Measurements from ENCODE around the gene NEURL1.

The NEURL1 gene

DNA sequence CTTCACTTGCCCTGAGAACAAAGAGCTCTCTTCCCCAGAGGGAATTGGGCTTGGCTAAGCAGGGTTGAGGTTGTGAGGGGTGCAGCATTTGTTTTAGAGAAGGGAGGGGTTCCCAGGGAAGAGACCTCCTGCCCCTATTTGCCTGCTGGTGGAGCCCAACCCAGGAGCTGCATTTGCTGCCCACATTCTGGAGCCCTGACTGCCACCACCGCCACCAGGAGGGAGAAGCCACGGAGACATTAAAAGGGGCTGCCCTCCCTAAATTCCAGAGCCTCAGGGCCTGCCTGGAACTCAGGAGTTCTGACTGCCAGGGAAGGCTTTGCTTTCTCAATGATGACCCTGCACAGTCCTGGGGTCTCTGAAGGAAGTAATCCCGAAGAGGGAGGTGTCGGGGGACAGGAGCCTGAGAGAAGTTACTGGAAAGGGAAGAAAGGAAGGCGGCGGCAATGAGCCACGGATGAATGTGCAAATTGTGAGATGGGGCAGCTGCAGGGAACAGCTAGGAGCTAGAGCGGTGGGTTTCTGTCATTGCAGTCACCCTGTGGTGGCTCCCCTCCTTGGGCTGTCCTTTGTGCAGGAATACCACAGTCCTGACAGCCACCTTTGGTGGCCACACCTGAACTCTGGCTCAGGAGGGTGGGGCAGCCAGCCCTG, 51.3 kb downstream of the NEURL1 start:
- Histone ChIP-seq H3K4ac (ENCODE audit: low read length) (no peak overlapping the region), H2BK5ac (ENCODE audit: low read length) (no peak overlapping the region), H3K14ac (ENCODE audit: low read length) (no peak overlapping the region), H2BK12ac (ENCODE audit: low read length) (no peak overlapping the region), H2AK5ac (ENCODE audit: low read depth, low read length) (no peak overlapping the region), H3K9me3 (replicated peaks in 1 of 2; ENCODE audit: control insufficient read depth in 2 of 2, insufficient read depth in 1 of 2, low read depth in 1 of 2, low read length in 2 of 2) (no peaks in the 10 kb centered on the region), H3K9ac (ENCODE audit: low read depth, low read length, poor library complexity) (no peak overlapping the region), H2BK15ac (ENCODE audit: low read length) (no peak overlapping the region), H3K4me2 (ENCODE audit: insufficient read depth, low read length, poor library complexity, severe bottlenecking) (no peak overlapping the region), H3K4me1 (ENCODE audit: control insufficient read depth in 2 of 2, insufficient read depth in 1 of 2, low read depth in 1 of 2, low read length in 2 of 2) (peaks cover 4 to 12% of the 10 kb centered on the region in 2 donors), H2BK120ac (ENCODE audit: low read depth, low read length) (no peak overlapping the region), H3K23ac (ENCODE audit: low read depth, low read length, poor library complexity) (no peak overlapping the region), H2AFZ (ENCODE audit: low read length) (no peak overlapping the region), H3K4me3 (ENCODE audit: low read length in 2 of 2) (no peak overlapping the region), H3K27me3 (ENCODE audit: control insufficient read depth in 3 of 3, insufficient read depth in 3 of 3, low read depth in 1 of 3, low read length in 3 of 3) (peaks cover 0 to 22% (median 0%) of the 10 kb centered on the region in 3 experiments), H3K27ac (replicated peaks; ENCODE audit: low read length) (no peak overlapping the region), H3K36me3 (replicated peaks in 1 of 2; ENCODE audit: control insufficient read depth in 2 of 2, insufficient read depth in 2 of 2, low read length in 2 of 2) (no peaks in the 10 kb centered on the region), H3K79me1 (ENCODE audit: low read depth, low read length) (no peaks in the 10 kb centered on the region), H4K8ac (ENCODE audit: low read depth, low read length) (no peak overlapping the region), H4K91ac (ENCODE audit: low read depth, low read length, poor library complexity) (no peak overlapping the region), H3K18ac (ENCODE audit: low read length) (no peak overlapping the region)
- no peak for DNase-seq (ENCODE audit: low spot score)
- WGBS, 2 donors (ENCODE audit: extremely low coverage in 2 of 2, insufficient read length in 2 of 2, insufficient replicate concordance in 1 of 2), result no CpG with 5 or more reads among the region's 8 CpGs

DNA sequence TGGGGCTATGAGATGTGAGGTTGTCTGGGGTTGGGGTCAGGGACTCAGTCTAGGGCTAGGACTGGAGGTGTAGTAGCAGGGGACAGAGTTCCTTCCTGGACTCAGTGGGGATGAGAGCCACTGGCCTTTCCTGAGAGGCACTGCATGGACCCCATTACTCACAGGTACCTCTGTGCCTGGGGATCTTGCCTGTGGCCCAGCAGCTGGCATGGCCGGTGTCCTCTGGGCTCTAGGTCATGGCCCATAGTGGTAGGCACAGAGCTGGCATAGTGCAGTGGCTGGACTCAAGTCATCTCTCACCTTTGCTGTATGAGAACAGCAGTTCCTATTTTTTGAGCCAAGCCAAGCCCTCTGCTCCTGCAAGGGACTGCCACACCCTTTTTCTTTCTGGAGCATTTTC, 51.9 kb downstream of the NEURL1 start:
- no peak for DNase-seq (ENCODE audit: low spot score)
- Histone ChIP-seq H3K4ac (ENCODE audit: low read length) (no peak overlapping the region), H2BK15ac (ENCODE audit: low read length) (no peak overlapping the region), H3K4me2 (ENCODE audit: insufficient read depth, low read length, poor library complexity, severe bottlenecking) (no peak overlapping the region), H3K23ac (ENCODE audit: low read depth, low read length, poor library complexity) (no peak overlapping the region), H3K14ac (ENCODE audit: low read length) (no peak overlapping the region), H2BK5ac (ENCODE audit: low read length) (no peak overlapping the region), H3K18ac (ENCODE audit: low read length) (no peak overlapping the region), H2AK5ac (ENCODE audit: low read depth, low read length) (peak overlapping the region; percentile 1), H3K4me3 (ENCODE audit: low read length in 2 of 2) (no peak overlapping the region), H3K4me1 (ENCODE audit: control insufficient read depth in 2 of 2, insufficient read depth in 1 of 2, low read depth in 1 of 2, low read length in 2 of 2) (peaks cover 4 to 12% of the 10 kb centered on the region in 2 donors), H3K27me3 (ENCODE audit: control insufficient read depth in 3 of 3, insufficient read depth in 3 of 3, low read depth in 1 of 3, low read length in 3 of 3) (peaks cover 0 to 22% (median 0%) of the 10 kb centered on the region in 3 experiments), H2AFZ (ENCODE audit: low read length) (no peak overlapping the region), H2BK12ac (ENCODE audit: low read length) (no peak overlapping the region), H3K9me3 (replicated peaks in 1 of 2; ENCODE audit: control insufficient read depth in 2 of 2, insufficient read depth in 1 of 2, low read depth in 1 of 2, low read length in 2 of 2) (no peaks in the 10 kb centered on the region), H3K79me1 (ENCODE audit: low read depth, low read length) (no peaks in the 10 kb centered on the region), H4K8ac (ENCODE audit: low read depth, low read length) (no peak overlapping the region), H4K91ac (ENCODE audit: low read depth, low read length, poor library complexity) (no peak overlapping the region), H2BK120ac (ENCODE audit: low read depth, low read length) (no peak overlapping the region), H3K9ac (ENCODE audit: low read depth, low read length, poor library complexity) (no peak overlapping the region), H3K36me3 (replicated peaks in 1 of 2; ENCODE audit: control insufficient read depth in 2 of 2, insufficient read depth in 2 of 2, low read length in 2 of 2) (no peaks in the 10 kb centered on the region), H3K27ac (replicated peaks; ENCODE audit: low read length) (no peak overlapping the region)
- WGBS, 2 donors (ENCODE audit: extremely low coverage in 2 of 2, insufficient read length in 2 of 2, insufficient replicate concordance in 1 of 2), result no CpG with 5 or more reads among the region's 1 CpG

DNA sequence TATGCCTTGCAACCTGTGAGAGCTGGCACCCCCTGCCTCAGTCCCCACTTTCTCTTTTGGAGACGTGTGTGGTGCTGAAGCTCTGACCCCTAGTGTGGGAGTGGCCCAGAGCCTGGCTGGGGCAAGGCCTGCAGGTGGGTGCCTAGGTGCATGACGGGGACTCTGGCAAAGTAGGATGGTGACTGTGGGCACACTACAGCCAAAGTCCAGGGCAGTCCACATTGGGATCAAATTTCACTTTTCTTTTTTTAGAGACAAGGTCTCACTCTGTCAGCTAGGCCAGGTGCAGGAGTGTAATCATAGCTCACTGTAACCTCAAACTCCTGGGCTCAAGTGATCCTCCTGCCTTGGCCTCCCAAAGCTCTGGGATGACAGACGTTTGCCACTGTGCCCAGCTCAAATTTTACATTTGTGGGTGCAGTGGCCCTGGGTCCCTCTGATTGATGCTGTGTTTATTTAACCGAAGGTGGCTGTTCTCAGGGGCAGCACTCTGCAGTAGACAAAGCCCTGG, 52.3 kb downstream of the NEURL1 start:
- no peak overlapping the region for H2AFZ ChIP-seq (ENCODE audit: low read length)
- H4K91ac ChIP-seq (ENCODE audit: low read depth, low read length, poor library complexity), result peak overlapping the region; percentile 33
- no peak overlapping the region for H3K18ac ChIP-seq (ENCODE audit: low read length)
- no CpG with 5 or more reads among the region's 4 CpGs for WGBS, 2 donors (ENCODE audit: extremely low coverage in 2 of 2, insufficient read length in 2 of 2, insufficient replicate concordance in 1 of 2)
- H3K9ac ChIP-seq (ENCODE audit: low read depth, low read length, poor library complexity), result no peak overlapping the region
- no peak overlapping the region for H3K14ac ChIP-seq (ENCODE audit: low read length)
- no peak overlapping the region for H2BK12ac ChIP-seq (ENCODE audit: low read length)
- H2BK5ac ChIP-seq (ENCODE audit: low read length), result no peak overlapping the region
- no peak overlapping the region for H4K8ac ChIP-seq (ENCODE audit: low read depth, low read length)
- H3K4me3 ChIP-seq (ENCODE audit: low read length in 2 of 2), result no peak overlapping the region
- peaks cover 0 to 22% (median 0%) of the 10 kb centered on the region in 3 experiments for H3K27me3 ChIP-seq (ENCODE audit: control insufficient read depth in 3 of 3, insufficient read depth in 3 of 3, low read depth in 1 of 3, low read length in 3 of 3)
- H3K23ac ChIP-seq (ENCODE audit: low read depth, low read length, poor library complexity), result no peak overlapping the region
- no peak overlapping the region for H3K4ac ChIP-seq (ENCODE audit: low read length)
- no peaks in the 10 kb centered on the region for H3K9me3 ChIP-seq (replicated peaks in 1 of 2; ENCODE audit: control insufficient read depth in 2 of 2, insufficient read depth in 1 of 2, low read depth in 1 of 2, low read length in 2 of 2)
- no peak overlapping the region for H3K4me2 ChIP-seq (ENCODE audit: insufficient read depth, low read length, poor library complexity, severe bottlenecking)
- H2BK15ac ChIP-seq (ENCODE audit: low read length), result no peak overlapping the region
- H3K4me1 ChIP-seq (ENCODE audit: control insufficient read depth in 2 of 2, insufficient read depth in 1 of 2, low read depth in 1 of 2, low read length in 2 of 2), result peaks cover 4 to 12% of the 10 kb centered on the region in 2 donors
- no peaks in the 10 kb centered on the region for H3K79me1 ChIP-seq (ENCODE audit: low read depth, low read length)
- no peak for DNase-seq (ENCODE audit: low spot score)
- H3K27ac ChIP-seq (replicated peaks; ENCODE audit: low read length), result no peak overlapping the region
- no peaks in the 10 kb centered on the region for H3K36me3 ChIP-seq (replicated peaks in 1 of 2; ENCODE audit: control insufficient read depth in 2 of 2, insufficient read depth in 2 of 2, low read length in 2 of 2)
- H2BK120ac ChIP-seq (ENCODE audit: low read depth, low read length), result no peak overlapping the region
- peak overlapping the region; percentile 1 for H2AK5ac ChIP-seq (ENCODE audit: low read depth, low read length)

DNA sequence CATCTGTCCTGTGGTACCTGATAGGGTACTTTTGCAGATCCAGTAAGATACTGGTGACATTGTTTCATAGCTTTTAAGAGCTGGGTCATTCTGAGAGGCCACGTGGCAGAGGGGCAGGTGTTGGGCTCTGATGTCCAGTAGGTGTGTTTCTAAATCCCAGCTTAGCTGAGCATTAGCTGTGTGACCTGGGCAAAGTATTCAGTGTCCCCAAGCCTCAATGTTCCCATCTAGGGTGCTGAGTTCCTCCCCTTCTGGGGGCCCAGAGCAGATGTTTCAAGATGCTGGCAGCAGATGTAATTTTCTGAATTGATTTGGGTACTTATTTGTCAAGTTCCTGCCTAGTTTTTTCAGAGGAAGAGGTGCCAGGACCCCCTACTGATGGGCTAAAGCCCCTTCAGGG, 52.9 kb downstream of the NEURL1 start:
- no peak overlapping the region for H2AFZ ChIP-seq (ENCODE audit: low read length)
- H3K27ac ChIP-seq (replicated peaks; ENCODE audit: low read length), result no peak overlapping the region
- H2BK12ac ChIP-seq (ENCODE audit: low read length), result no peak overlapping the region
- H3K4me1 ChIP-seq (ENCODE audit: control insufficient read depth in 2 of 2, insufficient read depth in 1 of 2, low read depth in 1 of 2, low read length in 2 of 2), result peaks cover 4 to 12% of the 10 kb centered on the region in 2 donors
- no peak overlapping the region for H3K18ac ChIP-seq (ENCODE audit: low read length)
- no peak overlapping the region for H3K23ac ChIP-seq (ENCODE audit: low read depth, low read length, poor library complexity)
- no peak overlapping the region for H2AK5ac ChIP-seq (ENCODE audit: low read depth, low read length)
- H4K91ac ChIP-seq (ENCODE audit: low read depth, low read length, poor library complexity), result no peak overlapping the region
- no peak overlapping the region for H3K4ac ChIP-seq (ENCODE audit: low read length)
- H3K9ac ChIP-seq (ENCODE audit: low read depth, low read length, poor library complexity), result no peak overlapping the region
- no peak overlapping the region for H2BK5ac ChIP-seq (ENCODE audit: low read length)
- no peaks in the 10 kb centered on the region for H3K36me3 ChIP-seq (replicated peaks in 1 of 2; ENCODE audit: control insufficient read depth in 2 of 2, insufficient read depth in 2 of 2, low read length in 2 of 2)
- H2BK120ac ChIP-seq (ENCODE audit: low read depth, low read length), result no peak overlapping the region
- DNase-seq (ENCODE audit: low spot score), result no peak
- H3K14ac ChIP-seq (ENCODE audit: low read length), result no peak overlapping the region
- no peak overlapping the region for H2BK15ac ChIP-seq (ENCODE audit: low read length)
- H3K79me1 ChIP-seq (ENCODE audit: low read depth, low read length), result no peaks in the 10 kb centered on the region
- peaks cover 0 to 22% (median 0%) of the 10 kb centered on the region in 3 experiments for H3K27me3 ChIP-seq (ENCODE audit: control insufficient read depth in 3 of 3, insufficient read depth in 3 of 3, low read depth in 1 of 3, low read length in 3 of 3)
- H4K8ac ChIP-seq (ENCODE audit: low read depth, low read length), result no peak overlapping the region
- no peaks in the 10 kb centered on the region for H3K9me3 ChIP-seq (replicated peaks in 1 of 2; ENCODE audit: control insufficient read depth in 2 of 2, insufficient read depth in 1 of 2, low read depth in 1 of 2, low read length in 2 of 2)
- no peak overlapping the region for H3K4me2 ChIP-seq (ENCODE audit: insufficient read depth, low read length, poor library complexity, severe bottlenecking)
- WGBS, 2 donors (ENCODE audit: extremely low coverage in 2 of 2, insufficient read length in 2 of 2, insufficient replicate concordance in 1 of 2), result no CpG with 5 or more reads among the region's 1 CpG
- H3K4me3 ChIP-seq (ENCODE audit: low read length in 2 of 2), result no peak overlapping the region

Data from neuronal stem cell (in vitro differentiated cells).